NCI-H1694 treated with DMSO at 0.1 percent for 48 hours (cell line): Measurements from ENCODE around the gene DIRAS3.
"Not testable (repeated sequence)": the region's sequence is repeated elsewhere in the genome, so short reads cannot be mapped to it uniquely, and the experiment has no call there.

ENCODE experiments used
- DNase-seq: peaks from one replicate; lab custom pipeline; 2025; lab: John Stamatoyannopoulos, UW

The DIRAS3 gene

GRCh38 chr1:68049941-68050878, at the start of gene DIRAS3:
Gene DIRAS3, minus strand, starts transcription at chr1:68050627. Its CDS starts 3,330 bp downstream, at chr1:68047297.
- no peak for DNase-seq

GRCh38 chr1:68093737-68094136, 43.3 kb upstream of the DIRAS3 start:
- no peak for DNase-seq

- no peak for DNase-seq
Observed at GRCh38 chr1:68087184-68087583, 36.8 kb upstream of the DIRAS3 start.

- no peak for DNase-seq
Observed at GRCh38 chr1:68085752-68086151, 35.3 kb upstream of the DIRAS3 start.

GRCh38 chr1:68083686-68084085, 33.3 kb upstream of the DIRAS3 start:
- DNase-seq, result no peak

GRCh38 chr1:68081775-68082283, 31.4 kb upstream of the DIRAS3 start:
- no peak for DNase-seq

GRCh38 chr1:68078647-68079046, 28.2 kb upstream of the DIRAS3 start:
- no peak for DNase-seq

- no peak for DNase-seq
Observed at GRCh38 chr1:68074472-68074871, 24.0 kb upstream of the DIRAS3 start.

- no peak for DNase-seq
Observed at GRCh38 chr1:68065766-68066165, 15.3 kb upstream of the DIRAS3 start.

- DNase-seq, result not testable (repeated sequence)
Observed at GRCh38 chr1:68058053-68058452, 7.6 kb upstream of the DIRAS3 start.

- no peak for DNase-seq
Observed at GRCh38 chr1:68057564-68057963, 7.1 kb upstream of the DIRAS3 start.

- DNase-seq, result no peak
Observed at GRCh38 chr1:68057050-68057449, 6.6 kb upstream of the DIRAS3 start.

- no peak for DNase-seq
Observed at GRCh38 chr1:68051475-68051874, 1.0 kb upstream of the DIRAS3 start.

- DNase-seq, result no peak
Observed at GRCh38 chr1:68047659-68048026, 2.8 kb downstream of the DIRAS3 start.

GRCh38 chr1:68046885-68047658, 3.4 kb downstream of the DIRAS3 start:
- DNase-seq, result no peak

GRCh38 chr1:68046423-68046822, 4.0 kb downstream of the DIRAS3 start:
- DNase-seq, result no peak

GRCh38 chr1:68045511-68046180, 4.8 kb downstream of the DIRAS3 start:
- DNase-seq, result no peak

- no peak for DNase-seq
Observed at GRCh38 chr1:68043443-68044090, 6.9 kb downstream of the DIRAS3 start.

GRCh38 chr1:68036946-68037345, 13.5 kb downstream of the DIRAS3 start:
- no peak for DNase-seq

GRCh38 chr1:68029444-68029843, 21.0 kb downstream of the DIRAS3 start:
- DNase-seq, result no peak

- no peak for DNase-seq
Observed at GRCh38 chr1:68028566-68028965, 21.9 kb downstream of the DIRAS3 start.
